HepG2 (cell line): ENCODE results near the gene NARS2. TPM values are rescaled to one million over a fixed set of nuclear protein-coding genes. Genes with fewer than 3 reads are reported as not detected.
A peak's percentile ranks its signal among the peaks of the same experiment; 100 is the strongest.

ENCODE experiments used
- ATAC-seq: fragments of 200-7000 bp; cut with Tn5 transposase; 3 replicates; pipeline ENCODE4 v1.9.1; 2020; ENCODE audit warnings: mild to moderate bottlenecking, moderate library complexity
- BruUV-seq: library from RNA; stranded (reverse); fragments of 400-500 nt; replicated peaks from 2 replicates; lab custom pipeline; 2021; lab: Mats Ljungman, UMichigan
- CTCF ChIA-PET: fragments of 300-600 bp; formaldehyde crosslinking; extraction: SDS; loops from one replicate; lab custom pipeline; 2021; ENCODE audit warnings: low total read pairs, inconsistent platforms, low intra/inter-chr PET ratio; lab: Yijun Ruan, JAX
- POLR2A ChIA-PET: fragments of 350-600 bp; sonication (Branson Sonifier 250); formaldehyde crosslinking; loops from one replicate; lab custom pipeline; 2020; ENCODE audit warnings: antibody characterized with exemption, inconsistent platforms; lab: Yijun Ruan, JAX
- DNase-seq: peaks from one replicate; pipeline ENCODE4 v3.0.0-alpha.2; 2015; ENCODE audit warnings: low spot score
- FAIRE-seq: peaks from 3 replicates; lab custom pipeline; 2011; peaks lifted over from hg19 to GRCh38; lab: Jason Lieb, UNC
- H2AFZ ChIP-seq: one replicate; pipeline ENCODE4 v1.6.1; 2011; ENCODE audit warnings: low read length, inconsistent platforms
- H3K27ac ChIP-seq: fragments of 300-600 bp; 3 replicates; pipeline ENCODE4 v1.8.0; 2011; ENCODE audit warnings: mixed run types, mild to moderate bottlenecking, mixed read lengths, low read length, inconsistent platforms; ENCODE audit not compliant: insufficient read depth; ENCODE audit errors: extremely low read length
- H3K27me3 ChIP-seq, 2 experiments: fragments of 200-600 bp in 1 of 2; 2 replicates in 1 of 2; 3 replicates in 1 of 2; pipeline versions ENCODE4 v1.6.0 to v1.8.0; 2011; ENCODE audit warnings: low read length in 2 of 2, mild to moderate bottlenecking in 2 of 2, moderate library complexity in 2 of 2, inconsistent platforms in 1 of 2; ENCODE audit not compliant: insufficient read depth in 2 of 2, control insufficient read depth in 1 of 2
- H3K36me3 ChIP-seq, 2 experiments: fragments of 200-600 bp in 1 of 2; replicated peaks in 1 of 2; 2 replicates in 1 of 2; 3 replicates in 1 of 2; pipeline versions ENCODE4 v1.5.1 to v1.8.0; 2011; ENCODE audit warnings: low read length in 2 of 2, inconsistent platforms in 1 of 2; ENCODE audit not compliant: insufficient read depth in 2 of 2, control insufficient read depth in 1 of 2
- H3K4me1 ChIP-seq: 2 replicates; pipeline ENCODE4 v1.5.1; 2012; ENCODE audit warnings: low read length, inconsistent platforms; ENCODE audit not compliant: insufficient read depth
- H3K4me2 ChIP-seq: 2 replicates; pipeline ENCODE4 v1.6.0; 2011; ENCODE audit warnings: low read depth, low read length, inconsistent platforms
- H3K4me3 ChIP-seq, 3 experiments: fragments of 200-600 bp in 1 of 3; sonication (generic), shearing (Covaris generic) in 1 of 3; replicated peaks in 1 of 3; 2 replicates each; pipeline ENCODE4 v1.5.1; 2011 to 2016; ENCODE audit warnings: low read length in 3 of 3, inconsistent platforms in 2 of 3, low read depth in 2 of 3, mild to moderate bottlenecking in 2 of 3, control low read depth in 1 of 3, mixed read lengths in 1 of 3; ENCODE audit not compliant: insufficient read depth in 1 of 3
- H3K79me2 ChIP-seq: one replicate; pipeline ENCODE4 v1.6.1; 2011; ENCODE audit warnings: low read length, inconsistent platforms; ENCODE audit not compliant: insufficient read depth
- H3K9ac ChIP-seq: 2 replicates; pipeline ENCODE4 v1.6.0; 2011; ENCODE audit warnings: mild to moderate bottlenecking, low read depth, low read length, inconsistent platforms; ENCODE audit not compliant: insufficient read depth
- H3K9me3 ChIP-seq: 2 replicates; pipeline ENCODE4 v1.5.1; 2012; ENCODE audit warnings: mild to moderate bottlenecking, low read length
- H4K20me1 ChIP-seq: 2 replicates; pipeline ENCODE4 v1.6.0; 2011; ENCODE audit warnings: inconsistent platforms, mild to moderate bottlenecking, low read length, moderate library complexity; ENCODE audit not compliant: insufficient read depth
- AFF4 ChIP-seq: sonication (generic); formaldehyde crosslinking; IDR thresholded peaks from 2 replicates; pipeline ENCODE4 v1.4.0; 2020; ENCODE audit warnings: missing genetic modification reagents
- ASH2L ChIP-seq: fragments of 300-600, 200-600 bp; sonication (generic); IDR thresholded peaks from 2 replicates; pipeline ENCODE4 v1.7.0; 2017; ENCODE audit warnings: low read depth, mild to moderate bottlenecking, moderate library complexity, mixed read lengths, low read length; ENCODE audit not compliant: insufficient read length
- HNF4A ChIP-seq: sonication (generic); formaldehyde crosslinking; IDR thresholded peaks from 2 replicates; pipeline ENCODE4 v1.4.0; 2020; ENCODE audit warnings: missing genetic modification reagents
- ZNF263 ChIP-seq: sonication (generic); formaldehyde crosslinking; IDR thresholded peaks from 2 replicates; pipeline ENCODE4 v1.4.0; 2020; ENCODE audit warnings: missing genetic modification reagents
- ZNF460 ChIP-seq: sonication (generic); formaldehyde crosslinking; IDR thresholded peaks from 2 replicates; pipeline ENCODE4 v1.5.1; 2020; ENCODE audit warnings: missing genetic modification reagents, mild to moderate bottlenecking, borderline replicate concordance
- ZNF660 ChIP-seq: sonication (generic); formaldehyde crosslinking; IDR thresholded peaks from 2 replicates; pipeline ENCODE4 v1.5.1; 2020; ENCODE audit warnings: mild to moderate bottlenecking, low read depth, missing genetic modification reagents, borderline replicate concordance
- ZSCAN20 ChIP-seq: sonication (generic); formaldehyde crosslinking; IDR thresholded peaks from 2 replicates; pipeline ENCODE4 v1.4.0; 2020; ENCODE audit warnings: missing genetic modification reagents, mild to moderate bottlenecking, borderline replicate concordance
- WGBS: methylation state at CpG from one replicate; pipeline ENCODE4 v1.1.6; 2017; ENCODE audit warnings: low lambda C conversion rate; 5-methylcytosine and 5-hydroxymethylcytosine counted together
- in situ Hi-C: cut with HindIII; loops from 2 replicates; pipeline ENCODE4 v1.10.0; 2017; ENCODE audit warnings: low pct_unique_long_range_greater_than_20kb; ENCODE audit not compliant: extremely low pct_ligation_motif_present
- intact Hi-C: fragments of 100-400 bp; cut with micrococcal nuclease; formaldehyde crosslinking; loops from one replicate; pipeline ENCODE4 v1.10.0; 2022; ENCODE audit not compliant: unreplicated experiment
- polyA plus RNA-seq, 8 experiments: library from polyadenylated mRNA; depleted of rRNA in 3 of 8; stranded (reverse) in 7 of 8; unstranded in 1 of 8; fragments of >200 nt; fragmentation: Illumina TruSeq in 4 of 8; extraction: Trizol in 4 of 8; gene quantifications; 2 replicates each; pipeline versions ENCODE4 v1.2.1 to v1.2.3, GENCODE V29; 2011 to 2016; ENCODE audit warnings: low read depth in 4 of 8, missing spikeins in 1 of 8, mixed read lengths in 1 of 8; ENCODE audit not compliant: insufficient read depth in 1 of 8
- total RNA-seq, 5 experiments: library from RNA; depleted of rRNA; stranded (reverse); fragments of >200 nt; fragmentation: Illumina TruSeq; extraction: Trizol; gene quantifications; 2 replicates each; pipeline ENCODE4 v1.2.3, GENCODE V29; 2016; ENCODE audit warnings: low read depth in 1 of 5
- TF ChIP-seq, protein P1 (sequence below), 2 experiments: sonication (generic) in 1 of 2; formaldehyde crosslinking in 1 of 2; IDR thresholded peaks; 2 replicates each; pipeline versions ENCODE4 v1.4.0 to v1.6.1; 2018 to 2020; ENCODE audit warnings: missing genetic modification reagents in 2 of 2, borderline replicate concordance in 1 of 2, low read depth in 1 of 2, mild to moderate bottlenecking in 1 of 2, missing biosample characterization in 1 of 2

NARS2 gene
- total and polyA plus RNA-seq, 2 of the 13 experiments (the other 11 are each of a cell fraction or from before 2014, with no cell fraction given), result 45.9 to 65.0 TPM

- Histone ChIP-seq H4K20me1 (peaks cover 17% of the 10 kb centered on the region), H3K9ac (no peak overlapping the region), H3K9me3 (no peaks in the 10 kb centered on the region), H3K4me2 (no peak overlapping the region), H3K4me1 (peaks cover 30% of the 10 kb centered on the region), H3K36me3 (peaks cover 3 to 36% of the 10 kb centered on the region in 2 experiments), H3K79me2 (peaks cover 32% of the 10 kb centered on the region), H3K27ac (no peak overlapping the region), H3K27me3 (no peaks in the 10 kb centered on the region), H2AFZ (no peak overlapping the region), H3K4me3 (no peak overlapping the region)
- intact Hi-C loops, result no loop called here
- ATAC-seq, result no peak
- no TSS peak for BruUV-seq
- POLR2A ChIA-PET, result no interaction called here
- in situ Hi-C loops, result no loop called here
- CTCF ChIA-PET, result no interaction called here
- WGBS, result 84% methylated on average over 2 of the region's 2 CpGs
- FAIRE-seq, result no peak
- no peak for TF ChIP-seq ASH2L
- TF ChIP-seq, protein P1, sequence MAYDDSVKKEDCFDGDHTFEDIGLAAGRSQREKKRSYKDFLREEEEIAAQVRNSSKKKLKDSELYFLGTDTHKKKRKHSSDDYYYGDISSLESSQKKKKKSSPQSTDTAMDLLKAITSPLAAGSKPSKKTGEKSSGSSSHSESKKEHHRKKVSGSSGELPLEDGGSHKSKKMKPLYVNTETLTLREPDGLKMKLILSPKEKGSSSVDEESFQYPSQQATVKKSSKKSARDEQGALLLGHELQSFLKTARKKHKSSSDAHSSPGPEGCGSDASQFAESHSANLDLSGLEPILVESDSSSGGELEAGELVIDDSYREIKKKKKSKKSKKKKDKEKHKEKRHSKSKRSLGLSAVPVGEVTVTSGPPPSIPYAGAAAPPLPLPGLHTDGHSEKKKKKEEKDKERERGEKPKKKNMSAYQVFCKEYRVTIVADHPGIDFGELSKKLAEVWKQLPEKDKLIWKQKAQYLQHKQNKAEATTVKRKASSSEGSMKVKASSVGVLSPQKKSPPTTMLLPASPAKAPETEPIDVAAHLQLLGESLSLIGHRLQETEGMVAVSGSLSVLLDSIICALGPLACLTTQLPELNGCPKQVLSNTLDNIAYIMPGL (CRISPR knock-in tag; IDR thresholded peaks at IDR 0.05; ENCODE audit: borderline replicate concordance in 1 of 2, low read depth in 1 of 2), result no peak
- DNase-seq, result no peak
Observed at GRCh38 chr11:78548911-78549590, 25.6 kb downstream of the NARS2 start.

- Histone ChIP-seq H3K4me1 (peaks cover 30% of the 10 kb centered on the region), H3K36me3 (peaks cover 3 to 32% of the 10 kb centered on the region in 2 experiments), H3K9me3 (no peaks in the 10 kb centered on the region), H3K4me2 (no peak overlapping the region), H3K79me2 (peaks cover 32% of the 10 kb centered on the region), H4K20me1 (peaks cover 17% of the 10 kb centered on the region), H3K9ac (no peak overlapping the region), H2AFZ (no peak overlapping the region), H3K4me3 (no peak overlapping the region), H3K27me3 (no peaks in the 10 kb centered on the region), H3K27ac (no peak overlapping the region)
- TF ChIP-seq ZNF263 (CRISPR knock-in tag) (peak; percentile 93), ZNF460 (CRISPR knock-in tag) (peak; percentile 49), ZSCAN20 (CRISPR knock-in tag) (no peak), AFF4 (CRISPR knock-in tag) (no peak), ZNF660 (CRISPR knock-in tag) (no peak), HNF4A (CRISPR knock-in tag) (peak; percentile 18; the same call in 1 of the 2 replicates)
- intact Hi-C loops, result no loop called here
- CTCF ChIA-PET, result no interaction called here
- DNase-seq (no peak), FAIRE-seq (no peak), ATAC-seq (no peak)
- POLR2A ChIA-PET, result interaction anchor here (0.5 kb wide), 1 partner anchor 132 kb away, joined by 4 read pairs; no protein-coding TSS in a partner anchor
- 92% methylated on average over 8 of the region's 8 CpGs for WGBS
- no TSS peak for BruUV-seq
- in situ Hi-C loops, result no loop called here
Observed at GRCh38 chr11:78547931-78548705, 26.5 kb downstream of the NARS2 start.
